Activated naive CD8-positive, alpha-beta T cell treated with anti-CD3 and anti-CD28 coated beads, Interleukin-2, amount 10 ng/mL, durations not matched to agents 7 days and 5 days (primary cell): Measurements from ENCODE around the gene AKNA. TPM values are rescaled to one million over a fixed set of nuclear protein-coding genes. Genes with fewer than 3 reads are reported as not detected.
A peak's percentile ranks its signal among the peaks of the same experiment; 100 is the strongest.
"Not testable (repeated sequence)": the region's sequence is repeated elsewhere in the genome, so short reads cannot be mapped to it uniquely, and the experiment has no call there.

ENCODE experiments used
- ATAC-seq: fragments of 150-1000 bp; cut with Tn5 transposase; one replicate; pipeline ENCODE4 v1.10.0; 2021; ENCODE audit warnings: low read depth, moderate library complexity
- POLR2A ChIA-PET: fragments of 350-600 bp; sonication (Branson Sonifier 250); formaldehyde crosslinking; loops from one replicate; lab custom pipeline; 2021; ENCODE audit warnings: antibody characterized with exemption; lab: Charles Lee
- DNase-seq: peaks from one replicate; pipeline ENCODE4 v3.0.0; 2021
- H3K27ac Mint-ChIP-seq: one replicate; pipeline ENCODE4 v1.8.0; 2022; ENCODE audit warnings: mild to moderate bottlenecking, mixed read lengths
- H3K27me3 Mint-ChIP-seq: one replicate; pipeline ENCODE4 v1.8.0; 2022; ENCODE audit warnings: mild to moderate bottlenecking, moderate library complexity, mixed read lengths
- H3K36me3 Mint-ChIP-seq: one replicate; pipeline ENCODE4 v1.8.0; 2021; ENCODE audit warnings: mild to moderate bottlenecking, mixed read lengths
- H3K4me1 Mint-ChIP-seq: one replicate; pipeline ENCODE4 v1.8.0; 2021; ENCODE audit warnings: mixed read lengths
- H3K4me3 Mint-ChIP-seq: one replicate; pipeline ENCODE4 v1.8.0; 2022; ENCODE audit warnings: mild to moderate bottlenecking, moderate library complexity, mixed read lengths
- H3K9me3 Mint-ChIP-seq: one replicate; pipeline ENCODE4 v1.8.0; 2021; ENCODE audit warnings: mixed read lengths
- total RNA-seq, 2 experiments: library from RNA; stranded (reverse); gene quantifications; one replicate each; pipeline ENCODE4 v1.2.3, GENCODE V29; 2021

Gene AKNA
- total RNA-seq, 2 experiments from 2014 or later, result 482 to 492 TPM

GRCh38 chr9:114342755-114343440 lies 44.9 kb downstream of the AKNA start:
- DNase-seq (no peak), ATAC-seq (no peak)
- no peaks in the 10 kb centered on the region for H3K27me3 Mint-ChIP-seq
- peak overlapping the region; percentile 70 for H3K27ac Mint-ChIP-seq
- H3K4me1 Mint-ChIP-seq, result peaks cover 22% of the 10 kb centered on the region
- H3K36me3 Mint-ChIP-seq, result peaks cover 55% of the 10 kb centered on the region
- no peak overlapping the region for H3K4me3 Mint-ChIP-seq
- POLR2A ChIA-PET, result interaction anchor here (11.4 kb wide), 1 partner anchor 45 kb away, joined by 104 read pairs; the partner anchor contains the start of gene AKNA
- H3K9me3 Mint-ChIP-seq, result no peaks in the 10 kb centered on the region

- H3K36me3 Mint-ChIP-seq, result peaks cover 53% of the 10 kb centered on the region
- ATAC-seq (no peak), DNase-seq (no peak)
- H3K4me3 Mint-ChIP-seq, result no peak overlapping the region
- H3K27ac Mint-ChIP-seq, result no peak overlapping the region
- no peaks in the 10 kb centered on the region for H3K27me3 Mint-ChIP-seq
- H3K4me1 Mint-ChIP-seq, result peaks cover 20% of the 10 kb centered on the region
- POLR2A ChIA-PET, result interaction anchor here (1.0 to 11.4 kb wide), 2 partner anchors 21 to 46 kb away, joined by 3 to 104 read pairs; partner anchors contain the start of gene AKNA
- H3K9me3 Mint-ChIP-seq, result no peaks in the 10 kb centered on the region
Measured at GRCh38 chr9:114341991-114342390, 45.8 kb downstream of the AKNA start.

- H3K36me3 Mint-ChIP-seq, result peaks cover 52% of the 10 kb centered on the region
- H3K4me3 Mint-ChIP-seq, result no peak overlapping the region
- no peaks in the 10 kb centered on the region for H3K27me3 Mint-ChIP-seq
- H3K9me3 Mint-ChIP-seq, result no peaks in the 10 kb centered on the region
- no peak for DNase-seq
- H3K4me1 Mint-ChIP-seq, result peaks cover 20% of the 10 kb centered on the region
- peak overlapping the region; percentile 27 for H3K27ac Mint-ChIP-seq
- POLR2A ChIA-PET, result interaction anchor here (1.0 to 11.4 kb wide), 3 partner anchors 22 to 46 kb away, joined by 3 to 104 read pairs (median 6); partner anchors contain the start of gene AKNA
- ATAC-seq, result no peak
Measured at GRCh38 chr9:114341152-114341830, 46.5 kb downstream of the AKNA start.

GRCh38 chr9:114339130-114339908 lies 48.5 kb downstream of the AKNA start:
- ATAC-seq (peak; percentile 32), DNase-seq (peak; percentile 69)
- Mint-ChIP-seq H3K4me1 (peaks cover 22% of the 10 kb centered on the region), H3K27me3 (no peaks in the 10 kb centered on the region), H3K36me3 (peaks cover 61% of the 10 kb centered on the region), H3K9me3 (no peaks in the 10 kb centered on the region), H3K27ac (no peak overlapping the region), H3K4me3 (no peak overlapping the region)
- POLR2A ChIA-PET, result interaction anchor here (1.0 to 11.4 kb wide), 5 partner anchors 9 to 48 kb away, joined by 4 to 104 read pairs (median 8); partner anchors contain the start of gene AKNA

- Mint-ChIP-seq H3K4me3 (no peak overlapping the region), H3K36me3 (peaks cover 53% of the 10 kb centered on the region), H3K4me1 (peaks cover 17% of the 10 kb centered on the region), H3K9me3 (no peaks in the 10 kb centered on the region), H3K27ac (no peak overlapping the region), H3K27me3 (no peaks in the 10 kb centered on the region)
- POLR2A ChIA-PET, result interaction anchor here (1.2 to 11.4 kb wide), 4 partner anchors 10 to 49 kb away, joined by 3 to 104 read pairs (median 10); partner anchors contain the start of gene AKNA
- ATAC-seq (no peak), DNase-seq (no peak)
Measured at GRCh38 chr9:114338187-114338586, 49.6 kb downstream of the AKNA start.

GRCh38 chr9:114336699-114337395 lies 50.9 kb downstream of the AKNA start:
- POLR2A ChIA-PET, result interaction anchor here (0.9 to 11.4 kb wide), 3 partner anchors 12 to 51 kb away, joined by 3 to 104 read pairs (median 3); partner anchors contain the start of gene AKNA
- peaks cover 47% of the 10 kb centered on the region for H3K36me3 Mint-ChIP-seq

GRCh38 chr9:114336157-114336556 lies 51.6 kb downstream of the AKNA start:
- Mint-ChIP-seq H3K4me3 (no peak overlapping the region), H3K9me3 (no peaks in the 10 kb centered on the region), H3K27me3 (no peaks in the 10 kb centered on the region), H3K36me3 (peaks cover 43% of the 10 kb centered on the region), H3K27ac (no peak overlapping the region), H3K4me1 (peaks cover 15% of the 10 kb centered on the region)
- DNase-seq, result no peak
- POLR2A ChIA-PET, result interaction anchor here (0.9 to 11.4 kb wide), 2 partner anchors 37 to 51 kb away, joined by 3 to 104 read pairs; partner anchors contain the start of gene AKNA
- ATAC-seq, result no peak

More at GRCh38 chr9:114336699-114337395, 50.9 kb downstream of the AKNA start:
- H3K4me3 Mint-ChIP-seq, result no peak overlapping the region
- no peak for DNase-seq
- ATAC-seq, result no peak
- H3K9me3 Mint-ChIP-seq, result no peaks in the 10 kb centered on the region
- no peaks in the 10 kb centered on the region for H3K27me3 Mint-ChIP-seq
- H3K27ac Mint-ChIP-seq, result no peak overlapping the region
- peaks cover 18% of the 10 kb centered on the region for H3K4me1 Mint-ChIP-seq

GRCh38 chr9:114335745-114336144 lies 52.0 kb downstream of the AKNA start:
- POLR2A ChIA-PET, result interaction anchor here (11.4 kb wide), 1 partner anchor 52 kb away, joined by 104 read pairs; the partner anchor contains the start of gene AKNA
- no peak overlapping the region for H3K27ac Mint-ChIP-seq
- DNase-seq, result no peak
- H3K9me3 Mint-ChIP-seq, result no peaks in the 10 kb centered on the region
- peaks cover 14% of the 10 kb centered on the region for H3K4me1 Mint-ChIP-seq
- H3K36me3 Mint-ChIP-seq, result peaks cover 41% of the 10 kb centered on the region
- no peak for ATAC-seq
- no peaks in the 10 kb centered on the region for H3K27me3 Mint-ChIP-seq
- no peak overlapping the region for H3K4me3 Mint-ChIP-seq

- no peak overlapping the region for H3K4me3 Mint-ChIP-seq
- POLR2A ChIA-PET, result no interaction called here
- no peak overlapping the region for H3K27ac Mint-ChIP-seq
- H3K9me3 Mint-ChIP-seq, result no peaks in the 10 kb centered on the region
- no peak for DNase-seq
- H3K36me3 Mint-ChIP-seq, result peaks cover 33% of the 10 kb centered on the region
- no peak for ATAC-seq
- H3K27me3 Mint-ChIP-seq, result no peaks in the 10 kb centered on the region
- peaks cover 10% of the 10 kb centered on the region for H3K4me1 Mint-ChIP-seq
Measured at GRCh38 chr9:114334490-114334889, 53.3 kb downstream of the AKNA start.

GRCh38 chr9:114333718-114334117 lies 54.1 kb downstream of the AKNA start:
- H3K9me3 Mint-ChIP-seq, H3K27ac Mint-ChIP-seq, H3K4me1 Mint-ChIP-seq, DNase-seq, H3K27me3 Mint-ChIP-seq, H3K4me3 Mint-ChIP-seq, ATAC-seq, POLR2A ChIA-PET: not testable (repeated sequence)
- peaks cover 27% of the 10 kb centered on the region for H3K36me3 Mint-ChIP-seq

- Mint-ChIP-seq H3K36me3 (peaks cover 19% of the 10 kb centered on the region), H3K27ac (peak overlapping the region; percentile 54)
- ATAC-seq, result peak; percentile 8
- H3K4me3 Mint-ChIP-seq, H3K27me3 Mint-ChIP-seq, DNase-seq, H3K4me1 Mint-ChIP-seq, H3K9me3 Mint-ChIP-seq: not testable (repeated sequence)
- POLR2A ChIA-PET, result interaction anchor here (1.0 to 1.2 kb wide), 3 partner anchors 51 to 55 kb away, joined by 3 to 5 read pairs (median 4); partner anchors contain the start of gene AKNA
Measured at GRCh38 chr9:114332474-114333040, 55.2 kb downstream of the AKNA start.
